ENCODE data around the gene TFEB. TPM values are rescaled to one million over a fixed set of nuclear protein-coding genes. Genes with fewer than 3 reads are reported as not detected.
A peak's percentile ranks its signal among the peaks of the same experiment; 100 is the strongest.

TFEB gene
- total RNA-seq, 1 donor = 3.0 TPM

DNA sequence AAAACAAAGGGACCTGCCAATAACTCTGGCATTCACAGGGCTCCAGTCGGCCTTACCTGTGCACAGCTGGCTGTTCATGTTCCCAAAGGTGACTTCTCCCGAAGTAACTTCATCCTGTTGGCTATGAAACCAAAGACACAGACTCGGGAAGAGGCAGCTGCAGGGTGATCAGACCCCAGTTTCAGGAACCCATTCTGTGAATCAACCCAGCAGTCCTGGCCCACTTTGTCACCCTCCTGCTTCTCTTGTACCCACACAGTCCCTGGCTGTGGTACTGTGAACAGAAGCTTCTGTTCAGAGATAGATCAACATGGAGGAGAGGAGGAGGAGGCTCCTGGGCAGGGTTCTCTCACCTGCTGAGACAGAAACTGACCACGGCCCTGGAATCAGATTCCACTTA is 20.5 kb upstream of the TFEB start:
- no peak for DNase-seq (ENCODE audit: low read depth)
- TF ChIP-seq, protein P1, sequence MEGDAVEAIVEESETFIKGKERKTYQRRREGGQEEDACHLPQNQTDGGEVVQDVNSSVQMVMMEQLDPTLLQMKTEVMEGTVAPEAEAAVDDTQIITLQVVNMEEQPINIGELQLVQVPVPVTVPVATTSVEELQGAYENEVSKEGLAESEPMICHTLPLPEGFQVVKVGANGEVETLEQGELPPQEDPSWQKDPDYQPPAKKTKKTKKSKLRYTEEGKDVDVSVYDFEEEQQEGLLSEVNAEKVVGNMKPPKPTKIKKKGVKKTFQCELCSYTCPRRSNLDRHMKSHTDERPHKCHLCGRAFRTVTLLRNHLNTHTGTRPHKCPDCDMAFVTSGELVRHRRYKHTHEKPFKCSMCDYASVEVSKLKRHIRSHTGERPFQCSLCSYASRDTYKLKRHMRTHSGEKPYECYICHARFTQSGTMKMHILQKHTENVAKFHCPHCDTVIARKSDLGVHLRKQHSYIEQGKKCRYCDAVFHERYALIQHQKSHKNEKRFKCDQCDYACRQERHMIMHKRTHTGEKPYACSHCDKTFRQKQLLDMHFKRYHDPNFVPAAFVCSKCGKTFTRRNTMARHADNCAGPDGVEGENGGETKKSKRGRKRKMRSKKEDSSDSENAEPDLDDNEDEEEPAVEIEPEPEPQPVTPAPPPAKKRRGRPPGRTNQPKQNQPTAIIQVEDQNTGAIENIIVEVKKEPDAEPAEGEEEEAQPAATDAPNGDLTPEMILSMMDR (IDR thresholded peaks at IDR 0.05; ENCODE audit: insufficient read depth, low read depth, low read length) = no peak
- no peak overlapping the region for H3K4me3 ChIP-seq (ENCODE audit: low read depth, low read length)

DNA sequence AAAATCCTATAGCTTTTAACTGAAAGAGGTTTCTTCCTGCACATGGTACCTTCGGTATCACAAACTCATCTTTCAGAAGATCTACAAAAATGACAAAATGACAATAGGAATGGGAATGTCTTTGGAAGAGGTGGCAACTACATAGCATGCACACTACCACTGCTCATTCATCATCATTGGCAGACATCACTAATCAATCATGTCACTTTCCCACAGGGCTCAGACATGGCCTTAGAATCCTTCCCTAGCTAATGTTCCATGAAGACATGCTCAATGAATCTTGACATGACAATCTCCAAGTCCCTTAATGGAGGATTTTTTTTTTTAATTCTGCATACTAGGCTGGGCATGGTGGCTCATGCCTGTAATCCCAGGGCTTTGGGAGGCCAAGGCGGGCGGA is 15.0 kb upstream of the TFEB start:
- TF ChIP-seq, protein P1 (IDR thresholded peaks at IDR 0.05; ENCODE audit: insufficient read depth, low read depth, low read length) = no peak
- no peak overlapping the region for H3K4me3 ChIP-seq (ENCODE audit: low read depth, low read length)
- DNase-seq (ENCODE audit: low read depth) = no peak

DNA sequence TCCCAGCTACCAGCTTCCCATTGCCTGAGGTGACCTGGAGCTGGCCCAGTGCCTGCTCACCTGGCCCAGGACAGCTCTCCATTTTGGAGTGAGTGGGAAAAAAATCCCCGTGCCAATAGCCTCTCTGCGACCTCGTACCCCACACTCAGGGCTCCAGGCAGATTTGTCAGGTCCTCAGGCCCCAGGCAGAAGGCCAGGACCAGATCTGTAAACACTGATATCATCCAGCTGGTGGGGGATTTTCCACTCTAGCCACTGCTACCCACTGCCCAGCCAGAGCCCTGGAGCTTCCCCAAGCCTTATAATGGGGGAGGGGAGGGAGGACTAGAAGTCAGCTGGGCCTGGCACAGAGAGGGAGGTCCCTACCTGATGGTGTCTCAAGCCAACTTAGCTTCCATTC is 13.1 kb upstream of the TFEB start:
- no peak overlapping the region for H3K4me3 ChIP-seq (ENCODE audit: low read depth, low read length)
- TF ChIP-seq, protein P1 (IDR thresholded peaks at IDR 0.05; ENCODE audit: insufficient read depth, low read depth, low read length) = no peak
- DNase-seq (ENCODE audit: low read depth) = peak; percentile 70

DNA sequence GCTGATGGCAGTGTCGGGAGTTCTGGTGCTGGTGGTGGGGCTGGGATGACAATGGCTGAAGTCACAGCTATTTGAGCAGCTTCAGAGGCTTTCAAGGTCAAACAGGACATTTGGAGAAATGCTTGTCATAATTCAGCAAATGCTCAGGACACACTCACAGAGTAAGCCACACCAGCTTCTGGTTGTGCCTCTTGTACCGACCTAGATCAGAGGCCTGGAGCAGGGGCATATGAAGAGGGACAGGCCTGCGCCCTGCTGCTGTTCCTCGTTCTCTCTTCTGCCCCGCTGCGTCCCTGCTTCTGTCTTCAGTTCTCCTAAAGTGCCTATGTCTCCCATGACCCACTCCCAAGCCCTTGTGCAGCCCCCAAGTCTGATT is 12.7 kb upstream of the TFEB start:
- H3K4me3 ChIP-seq (ENCODE audit: low read depth, low read length) = no peak overlapping the region
- no peak for DNase-seq (ENCODE audit: low read depth)
- TF ChIP-seq, protein P1 (IDR thresholded peaks at IDR 0.05; ENCODE audit: insufficient read depth, low read depth, low read length) = no peak

DNA sequence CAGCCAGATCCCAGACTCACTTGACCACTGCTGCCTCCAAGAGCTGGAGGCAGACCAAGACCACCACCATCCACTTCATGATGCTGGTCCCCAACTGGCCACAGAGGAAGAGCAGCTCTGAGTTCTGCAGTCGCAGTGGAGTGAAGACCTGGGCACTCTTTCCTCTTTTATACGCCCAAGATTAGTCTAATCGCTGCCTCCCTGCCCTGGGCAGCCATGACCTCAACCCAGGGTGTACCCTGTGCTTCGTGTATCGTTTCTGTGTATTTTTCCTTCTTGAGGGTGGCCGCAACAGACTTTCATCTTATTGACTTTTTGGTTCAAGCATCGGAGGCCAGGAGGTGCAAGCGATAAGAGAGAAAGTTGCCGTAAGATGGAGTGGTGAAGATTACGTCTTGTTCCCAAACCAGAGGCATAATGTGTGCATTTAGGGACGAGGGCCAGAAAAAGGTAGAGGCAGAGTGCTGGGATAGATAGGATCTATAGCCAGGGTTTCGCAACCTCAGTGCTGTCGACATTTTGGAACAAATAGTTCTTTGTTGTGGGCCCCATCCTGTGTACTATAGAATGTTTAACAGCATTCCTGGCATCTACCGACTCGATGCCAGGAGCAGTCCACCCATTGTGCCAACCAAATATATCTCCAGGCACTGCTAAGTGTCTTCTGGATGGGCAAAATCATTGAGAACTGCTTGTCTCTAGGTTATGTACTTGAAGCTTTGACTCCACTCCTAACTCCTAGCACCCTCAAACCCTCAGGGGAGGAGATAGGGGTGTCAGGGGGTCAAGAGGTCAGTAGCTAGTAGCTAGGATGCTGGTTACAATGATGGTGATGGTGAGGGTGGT is 12.1 kb upstream of the TFEB start, which contains the start of gene PGC:
PGC (minus strand) TSS at position 142 of the 846 bp plus-strand sequence; CDS start at position 79, 63 bp downstream.
- DNase-seq (ENCODE audit: low read depth) = no peak
- H3K4me3 ChIP-seq (ENCODE audit: low read depth, low read length) = no peak within 1 kb of the TSS
- TF ChIP-seq, protein P1 (IDR thresholded peaks at IDR 0.05; ENCODE audit: insufficient read depth, low read depth, low read length) = no peak

DNA sequence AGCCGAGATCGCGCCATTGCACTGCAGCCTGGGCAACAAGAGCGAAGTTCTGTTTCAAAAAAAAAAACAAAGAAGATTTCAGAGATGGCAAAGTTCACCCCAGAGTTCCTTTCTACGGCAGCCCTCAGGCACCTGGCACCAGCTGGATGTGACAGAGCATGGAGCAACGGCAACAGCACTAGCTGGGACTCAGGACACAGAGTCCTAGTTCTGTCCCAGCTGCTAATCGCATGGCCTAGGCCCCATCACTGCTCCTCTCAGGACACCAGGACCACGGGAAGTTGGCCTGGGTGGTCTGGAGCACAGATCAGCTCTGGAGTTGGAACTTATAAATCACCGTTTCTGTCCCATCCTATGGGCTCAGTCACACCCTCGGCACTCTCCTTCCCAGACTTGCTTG is 10.7 kb upstream of the TFEB start:
- no peak for DNase-seq (ENCODE audit: low read depth)
- TF ChIP-seq, protein P1 (IDR thresholded peaks at IDR 0.05; ENCODE audit: insufficient read depth, low read depth, low read length) = no peak
- no peak overlapping the region for H3K4me3 ChIP-seq (ENCODE audit: low read depth, low read length)

All from fibroblast of villous mesenchyme (primary cell).